GM19452 (cell line): ENCODE results near the gene TCF7L2.

ENCODE experiments used
- ATAC-seq: cut with Tn5 transposase; IDR thresholded peaks from one replicate; pipeline ENCODE4 v1.9.1; 2021; ENCODE audit not compliant: unreplicated experiment

The TCF7L2 gene

GRCh38 chr10:112963835-112964234, 13.8 kb downstream of the TCF7L2 start:
- ATAC-seq = no peak

- no peak for ATAC-seq
Measured at GRCh38 chr10:112964482-112964881, 14.4 kb downstream of the TCF7L2 start.

GRCh38 chr10:112966194-112966855, 16.3 kb downstream of the TCF7L2 start:
- ATAC-seq = no peak

GRCh38 chr10:112967200-112967599, 17.2 kb downstream of the TCF7L2 start:
- no peak for ATAC-seq

- no peak for ATAC-seq
Measured at GRCh38 chr10:112969131-112969530, 19.1 kb downstream of the TCF7L2 start.

GRCh38 chr10:112969542-112969941, 19.5 kb downstream of the TCF7L2 start:
- ATAC-seq = no peak

- ATAC-seq = no peak
Measured at GRCh38 chr10:112970021-112970420, 20.0 kb downstream of the TCF7L2 start.

GRCh38 chr10:112972606-112973005, 22.6 kb downstream of the TCF7L2 start:
- ATAC-seq = no peak

- ATAC-seq = no peak
Measured at GRCh38 chr10:112973046-112973445, 23.0 kb downstream of the TCF7L2 start.

- ATAC-seq = no peak
Measured at GRCh38 chr10:112973805-112974204, 23.8 kb downstream of the TCF7L2 start.

- ATAC-seq = no peak
Measured at GRCh38 chr10:112977426-112977898, 27.4 kb downstream of the TCF7L2 start.

GRCh38 chr10:112979927-112980326, 29.9 kb downstream of the TCF7L2 start:
- no peak for ATAC-seq

GRCh38 chr10:112980937-112981336, 30.9 kb downstream of the TCF7L2 start:
- no peak for ATAC-seq

- ATAC-seq = peak; percentile 95
Measured at GRCh38 chr10:112981553-112981952, 31.5 kb downstream of the TCF7L2 start.

- no peak for ATAC-seq
Measured at GRCh38 chr10:112983444-112984056, 33.5 kb downstream of the TCF7L2 start.

GRCh38 chr10:112984756-112985155, 34.7 kb downstream of the TCF7L2 start:
- ATAC-seq = no peak

GRCh38 chr10:112985690-112986543, 35.9 kb downstream of the TCF7L2 start:
- ATAC-seq = no peak

GRCh38 chr10:112986544-112987190, 36.6 kb downstream of the TCF7L2 start:
- ATAC-seq = no peak

GRCh38 chr10:112988839-112989406, 38.9 kb downstream of the TCF7L2 start:
- ATAC-seq = no peak

GRCh38 chr10:112989826-112990225, 39.8 kb downstream of the TCF7L2 start:
- no peak for ATAC-seq

GRCh38 chr10:112990271-112990670, 40.2 kb downstream of the TCF7L2 start:
- ATAC-seq = no peak
